Measurements from ENCODE around the gene NOX5. TPM values are rescaled to one million over a fixed set of nuclear protein-coding genes. Genes with fewer than 3 reads are reported as not detected.

NOX5 gene
- total RNA-seq, 1 donor from 2014 or later = 0.09 TPM

DNA sequence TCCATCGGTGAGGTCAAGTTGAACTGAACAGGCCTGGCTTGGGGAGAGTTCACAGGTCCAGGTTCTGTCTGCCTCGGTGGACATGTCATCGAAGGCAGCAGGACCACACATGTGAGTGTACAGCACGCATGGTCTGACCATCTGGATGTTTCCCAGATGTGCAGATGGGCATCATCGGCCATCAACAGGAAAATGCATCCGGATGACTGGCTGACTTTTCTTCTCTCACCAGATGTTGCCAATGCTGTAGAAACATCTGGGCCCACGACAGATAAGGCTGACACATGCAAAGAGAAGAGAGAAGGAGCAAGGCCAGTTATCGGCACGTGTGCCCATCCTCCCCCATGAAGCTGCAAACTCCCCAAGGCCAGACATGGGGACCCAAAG lies 45.1 kb downstream of the NOX5 start:
- H3K9me3 ChIP-seq (ENCODE audit: insufficient read depth, low read depth, low read length) = no peaks in the 10 kb centered on the region
- no peaks in the 10 kb centered on the region for H3K79me2 ChIP-seq (ENCODE audit: insufficient read depth, low read length)
- Mint-ChIP-seq H3K27me3 (ENCODE audit: low read depth, unreplicated experiment) (peaks cover 31% of the 10 kb centered on the region), H3K4me3 (ENCODE audit: unreplicated experiment) (no peak overlapping the region), H3K27ac (ENCODE audit: unreplicated experiment) (no peak overlapping the region), H3K9me3 (ENCODE audit: unreplicated experiment) (peaks cover 2% of the 10 kb centered on the region), H3K36me3 (ENCODE audit: low read depth, unreplicated experiment) (no peaks in the 10 kb centered on the region), H3K4me1 (ENCODE audit: low read depth, unreplicated experiment) (no peaks in the 10 kb centered on the region)
- no peak overlapping the region for H2AFZ ChIP-seq (ENCODE audit: low read depth, low read length)
- no peaks in the 10 kb centered on the region for H4K20me1 ChIP-seq (ENCODE audit: insufficient read depth, low read length)
- no peak overlapping the region for H3K9ac ChIP-seq (ENCODE audit: low read length)
- TF ChIP-seq EZH2 (IDR thresholded peaks at IDR 0.05; ENCODE audit: insufficient read depth, low read length) = no peak
- TF ChIP-seq, protein P1, sequence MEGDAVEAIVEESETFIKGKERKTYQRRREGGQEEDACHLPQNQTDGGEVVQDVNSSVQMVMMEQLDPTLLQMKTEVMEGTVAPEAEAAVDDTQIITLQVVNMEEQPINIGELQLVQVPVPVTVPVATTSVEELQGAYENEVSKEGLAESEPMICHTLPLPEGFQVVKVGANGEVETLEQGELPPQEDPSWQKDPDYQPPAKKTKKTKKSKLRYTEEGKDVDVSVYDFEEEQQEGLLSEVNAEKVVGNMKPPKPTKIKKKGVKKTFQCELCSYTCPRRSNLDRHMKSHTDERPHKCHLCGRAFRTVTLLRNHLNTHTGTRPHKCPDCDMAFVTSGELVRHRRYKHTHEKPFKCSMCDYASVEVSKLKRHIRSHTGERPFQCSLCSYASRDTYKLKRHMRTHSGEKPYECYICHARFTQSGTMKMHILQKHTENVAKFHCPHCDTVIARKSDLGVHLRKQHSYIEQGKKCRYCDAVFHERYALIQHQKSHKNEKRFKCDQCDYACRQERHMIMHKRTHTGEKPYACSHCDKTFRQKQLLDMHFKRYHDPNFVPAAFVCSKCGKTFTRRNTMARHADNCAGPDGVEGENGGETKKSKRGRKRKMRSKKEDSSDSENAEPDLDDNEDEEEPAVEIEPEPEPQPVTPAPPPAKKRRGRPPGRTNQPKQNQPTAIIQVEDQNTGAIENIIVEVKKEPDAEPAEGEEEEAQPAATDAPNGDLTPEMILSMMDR (IDR thresholded peaks at IDR 0.05; ENCODE audit: insufficient read depth, low read depth, low read length) = no peak
- peaks cover 23% of the 10 kb centered on the region for H3K27me3 ChIP-seq (ENCODE audit: insufficient read depth, low read length)
- peak overlapping the region; percentile 22 for H3K4me2 ChIP-seq (ENCODE audit: low read length)
- no peak for FAIRE-seq
- H3K4me3 ChIP-seq (ENCODE audit: insufficient read depth, low read depth, low read length) = no peak overlapping the region
- no peaks in the 10 kb centered on the region for H3K4me1 ChIP-seq (ENCODE audit: insufficient read depth, low read length)
- H3K36me3 ChIP-seq (ENCODE audit: insufficient read depth, low read length) = no peaks in the 10 kb centered on the region
- no peak overlapping the region for H3K27ac ChIP-seq (ENCODE audit: low read depth, low read length)
- DNase-seq (ENCODE audit: low read depth) = no peak

- H4K20me1 ChIP-seq (ENCODE audit: insufficient read depth, low read length) = no peaks in the 10 kb centered on the region
- no peak overlapping the region for H3K27ac ChIP-seq (ENCODE audit: low read depth, low read length)
- Mint-ChIP-seq H3K36me3 (ENCODE audit: low read depth, unreplicated experiment) (no peaks in the 10 kb centered on the region), H3K4me1 (ENCODE audit: low read depth, unreplicated experiment) (no peaks in the 10 kb centered on the region), H3K4me3 (ENCODE audit: unreplicated experiment) (no peak overlapping the region), H3K27ac (ENCODE audit: unreplicated experiment) (no peak overlapping the region), H3K9me3 (ENCODE audit: unreplicated experiment) (peaks cover 2% of the 10 kb centered on the region), H3K27me3 (ENCODE audit: low read depth, unreplicated experiment) (peaks cover 30% of the 10 kb centered on the region)
- no peak overlapping the region for H3K4me3 ChIP-seq (ENCODE audit: insufficient read depth, low read depth, low read length)
- H3K4me2 ChIP-seq (ENCODE audit: low read length) = no peak overlapping the region
- H3K4me1 ChIP-seq (ENCODE audit: insufficient read depth, low read length) = no peaks in the 10 kb centered on the region
- no peak overlapping the region for H3K9ac ChIP-seq (ENCODE audit: low read length)
- H2AFZ ChIP-seq (ENCODE audit: low read depth, low read length) = no peak overlapping the region
- no peak for TF ChIP-seq EZH2 (IDR thresholded peaks at IDR 0.05; ENCODE audit: insufficient read depth, low read length)
- TF ChIP-seq, protein P1 (IDR thresholded peaks at IDR 0.05; ENCODE audit: insufficient read depth, low read depth, low read length) = no peak
- DNase-seq (ENCODE audit: low read depth) (no peak), FAIRE-seq (no peak)
- no peaks in the 10 kb centered on the region for H3K9me3 ChIP-seq (ENCODE audit: insufficient read depth, low read depth, low read length)
- no peaks in the 10 kb centered on the region for H3K36me3 ChIP-seq (ENCODE audit: insufficient read depth, low read length)
- H3K27me3 ChIP-seq (ENCODE audit: insufficient read depth, low read length) = peaks cover 23% of the 10 kb centered on the region
- H3K79me2 ChIP-seq (ENCODE audit: insufficient read depth, low read length) = no peaks in the 10 kb centered on the region
Observed at GRCh38 chr15:69060041-69060481, 45.6 kb downstream of the NOX5 start.

- H2AFZ ChIP-seq (ENCODE audit: low read depth, low read length) = no peak overlapping the region
- TF ChIP-seq, protein P1 (IDR thresholded peaks at IDR 0.05; ENCODE audit: insufficient read depth, low read depth, low read length) = no peak
- H3K79me2 ChIP-seq (ENCODE audit: insufficient read depth, low read length) = no peaks in the 10 kb centered on the region
- DNase-seq (ENCODE audit: low read depth) (no peak), FAIRE-seq (no peak)
- peaks cover 2% of the 10 kb centered on the region for H3K9me3 Mint-ChIP-seq (ENCODE audit: unreplicated experiment)
- H3K4me1 Mint-ChIP-seq (ENCODE audit: low read depth, unreplicated experiment) = no peaks in the 10 kb centered on the region
- H3K36me3 Mint-ChIP-seq (ENCODE audit: low read depth, unreplicated experiment) = no peaks in the 10 kb centered on the region
- H3K27me3 Mint-ChIP-seq (ENCODE audit: low read depth, unreplicated experiment) = peaks cover 35% of the 10 kb centered on the region
- no peak overlapping the region for H3K4me3 ChIP-seq (ENCODE audit: insufficient read depth, low read depth, low read length)
- no peaks in the 10 kb centered on the region for H4K20me1 ChIP-seq (ENCODE audit: insufficient read depth, low read length)
- peaks cover 23% of the 10 kb centered on the region for H3K27me3 ChIP-seq (ENCODE audit: insufficient read depth, low read length)
- no peaks in the 10 kb centered on the region for H3K36me3 ChIP-seq (ENCODE audit: insufficient read depth, low read length)
- no peak overlapping the region for H3K9ac ChIP-seq (ENCODE audit: low read length)
- no peaks in the 10 kb centered on the region for H3K4me1 ChIP-seq (ENCODE audit: insufficient read depth, low read length)
- no peak overlapping the region for H3K27ac ChIP-seq (ENCODE audit: low read depth, low read length)
- H3K4me3 Mint-ChIP-seq (ENCODE audit: unreplicated experiment) = no peak overlapping the region
- H3K4me2 ChIP-seq (ENCODE audit: low read length) = no peak overlapping the region
- H3K9me3 ChIP-seq (ENCODE audit: insufficient read depth, low read depth, low read length) = no peaks in the 10 kb centered on the region
- no peak overlapping the region for H3K27ac Mint-ChIP-seq (ENCODE audit: unreplicated experiment)
Observed at GRCh38 chr15:69060744-69061143, 46.2 kb downstream of the NOX5 start.
